Raji (cell line): ENCODE data around the gene GPRC5B.

ENCODE experiments used
- POLR2A ChIP-seq: IDR thresholded peaks from 2 replicates; pipeline ENCODE4 v1.6.1; 2011; ENCODE audit warnings: low read depth, low read length, control low read depth; ENCODE audit not compliant: insufficient read depth

The GPRC5B gene

GRCh38 chr16:19884611-19885450 is at the start of gene GPRC5B:
Gene GPRC5B (minus strand): TSS chr16:19884848. CDS start chr16:19872845, 12,003 bp downstream.
- no peak for TF ChIP-seq POLR2A

GRCh38 chr16:19933740-19934139 is 49.1 kb upstream of the GPRC5B start:
- no peak for TF ChIP-seq POLR2A

- TF ChIP-seq POLR2A = no peak
Observed at GRCh38 chr16:19929062-19929511, 44.4 kb upstream of the GPRC5B start.

- TF ChIP-seq POLR2A = no peak
Observed at GRCh38 chr16:19928432-19928831, 43.8 kb upstream of the GPRC5B start.

GRCh38 chr16:19926449-19927390 is 42.1 kb upstream of the GPRC5B start:
- TF ChIP-seq POLR2A = no peak

- TF ChIP-seq POLR2A = no peak
Observed at GRCh38 chr16:19923396-19923795, 38.7 kb upstream of the GPRC5B start.

- TF ChIP-seq POLR2A = no peak
Observed at GRCh38 chr16:19919142-19919541, 34.5 kb upstream of the GPRC5B start.

GRCh38 chr16:19916064-19916463 is 31.4 kb upstream of the GPRC5B start:
- TF ChIP-seq POLR2A = no peak

- no peak for TF ChIP-seq POLR2A
Observed at GRCh38 chr16:19914877-19915276, 30.2 kb upstream of the GPRC5B start.

- TF ChIP-seq POLR2A = no peak
Observed at GRCh38 chr16:19913340-19913645, 28.6 kb upstream of the GPRC5B start.

- TF ChIP-seq POLR2A = no peak
Observed at GRCh38 chr16:19912455-19913339, 28.0 kb upstream of the GPRC5B start.

- TF ChIP-seq POLR2A = no peak
Observed at GRCh38 chr16:19911747-19912454, 27.3 kb upstream of the GPRC5B start.

- TF ChIP-seq POLR2A = no peak
Observed at GRCh38 chr16:19911204-19911603, 26.6 kb upstream of the GPRC5B start.

GRCh38 chr16:19909750-19910322 is 25.2 kb upstream of the GPRC5B start:
- no peak for TF ChIP-seq POLR2A

GRCh38 chr16:19908921-19909320 is 24.3 kb upstream of the GPRC5B start:
- no peak for TF ChIP-seq POLR2A
